PFSK-1 (cell line): ENCODE data around the gene OR1J1. TPM values are rescaled to one million over a fixed set of nuclear protein-coding genes. Genes with fewer than 3 reads are reported as not detected.

Source experiments
- FOXP2 ChIP-seq: optimal IDR thresholded peaks from 2 replicates; pipeline ENCODE3; 2011; ENCODE audit warnings: borderline replicate concordance, control low read depth, inconsistent platforms; ENCODE audit not compliant: insufficient read depth; ENCODE audit errors: extremely low read length, extremely low read depth
- POLR2AphosphoS5 ChIP-seq: IDR thresholded peaks from 2 replicates; pipeline ENCODE4 v1.6.1; 2012; ENCODE audit warnings: low read depth, mild to moderate bottlenecking, control low read depth, low read length, moderate library complexity
- SIN3A ChIP-seq: IDR thresholded peaks from 2 replicates; pipeline ENCODE4 v1.6.1; 2012; ENCODE audit warnings: mild to moderate bottlenecking, low read length, moderate library complexity, borderline replicate concordance; ENCODE audit not compliant: insufficient read depth
- TAF1 ChIP-seq: IDR thresholded peaks from 2 replicates; pipeline ENCODE4 v1.6.1; 2012; ENCODE audit warnings: low read length, control low read depth, borderline replicate concordance; ENCODE audit not compliant: insufficient read depth
- polyA plus RNA-seq: library from polyadenylated mRNA; unstranded; fragments of >200 nt; gene quantifications from one replicate; pipeline ENCODE4 v1.2.1, GENCODE V29; 2012; ENCODE audit warnings: low read depth, missing spikeins; ENCODE audit not compliant: insufficient read length
- TF ChIP-seq, protein P1 (sequence below), 2 experiments: IDR thresholded peaks; 2 replicates each; pipeline versions ENCODE4 v1.6.1 to v1.8.0; 2011 to 2012; ENCODE audit warnings: low read depth in 2 of 2, low read length in 2 of 2, control low read depth in 1 of 2, inconsistent platforms in 1 of 2, mild to moderate bottlenecking in 1 of 2, moderate library complexity in 1 of 2; ENCODE audit not compliant: insufficient read depth in 1 of 2

Gene OR1J1, protein sequence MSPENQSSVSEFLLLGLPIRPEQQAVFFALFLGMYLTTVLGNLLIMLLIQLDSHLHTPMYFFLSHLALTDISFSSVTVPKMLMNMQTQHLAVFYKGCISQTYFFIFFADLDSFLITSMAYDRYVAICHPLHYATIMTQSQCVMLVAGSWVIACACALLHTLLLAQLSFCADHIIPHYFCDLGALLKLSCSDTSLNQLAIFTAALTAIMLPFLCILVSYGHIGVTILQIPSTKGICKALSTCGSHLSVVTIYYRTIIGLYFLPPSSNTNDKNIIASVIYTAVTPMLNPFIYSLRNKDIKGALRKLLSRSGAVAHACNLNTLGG
- polyA plus RNA-seq, result not detected

DNA sequence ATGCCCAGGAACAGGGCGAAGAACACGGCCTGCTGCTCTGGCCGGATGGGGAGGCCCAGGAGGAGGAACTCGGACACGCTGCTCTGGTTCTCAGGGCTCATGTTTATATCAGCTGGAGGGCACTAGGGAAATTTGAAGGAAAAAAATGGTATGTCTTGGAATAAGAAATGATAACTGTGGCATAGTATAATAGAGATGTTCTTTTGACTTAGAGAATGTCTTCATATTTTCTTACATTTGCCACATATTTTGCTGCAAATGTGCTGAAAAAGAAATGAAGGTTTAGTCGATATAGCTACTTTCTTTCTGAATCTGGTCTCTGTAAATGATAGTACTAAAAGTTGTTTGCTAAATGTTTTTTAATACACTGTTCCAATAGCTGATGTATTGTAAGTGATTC lies at the start of gene OR1J1:
OR1J1 (minus strand) TSS at position 101 of the 400 bp plus-strand sequence; CDS start at position 101, 0 bp downstream.
- TF ChIP-seq POLR2AphosphoS5, result no peak
- no peak for TF ChIP-seq TAF1
- TF ChIP-seq SIN3A, result no peak
- no peak for TF ChIP-seq FOXP2
- TF ChIP-seq, protein P1, sequence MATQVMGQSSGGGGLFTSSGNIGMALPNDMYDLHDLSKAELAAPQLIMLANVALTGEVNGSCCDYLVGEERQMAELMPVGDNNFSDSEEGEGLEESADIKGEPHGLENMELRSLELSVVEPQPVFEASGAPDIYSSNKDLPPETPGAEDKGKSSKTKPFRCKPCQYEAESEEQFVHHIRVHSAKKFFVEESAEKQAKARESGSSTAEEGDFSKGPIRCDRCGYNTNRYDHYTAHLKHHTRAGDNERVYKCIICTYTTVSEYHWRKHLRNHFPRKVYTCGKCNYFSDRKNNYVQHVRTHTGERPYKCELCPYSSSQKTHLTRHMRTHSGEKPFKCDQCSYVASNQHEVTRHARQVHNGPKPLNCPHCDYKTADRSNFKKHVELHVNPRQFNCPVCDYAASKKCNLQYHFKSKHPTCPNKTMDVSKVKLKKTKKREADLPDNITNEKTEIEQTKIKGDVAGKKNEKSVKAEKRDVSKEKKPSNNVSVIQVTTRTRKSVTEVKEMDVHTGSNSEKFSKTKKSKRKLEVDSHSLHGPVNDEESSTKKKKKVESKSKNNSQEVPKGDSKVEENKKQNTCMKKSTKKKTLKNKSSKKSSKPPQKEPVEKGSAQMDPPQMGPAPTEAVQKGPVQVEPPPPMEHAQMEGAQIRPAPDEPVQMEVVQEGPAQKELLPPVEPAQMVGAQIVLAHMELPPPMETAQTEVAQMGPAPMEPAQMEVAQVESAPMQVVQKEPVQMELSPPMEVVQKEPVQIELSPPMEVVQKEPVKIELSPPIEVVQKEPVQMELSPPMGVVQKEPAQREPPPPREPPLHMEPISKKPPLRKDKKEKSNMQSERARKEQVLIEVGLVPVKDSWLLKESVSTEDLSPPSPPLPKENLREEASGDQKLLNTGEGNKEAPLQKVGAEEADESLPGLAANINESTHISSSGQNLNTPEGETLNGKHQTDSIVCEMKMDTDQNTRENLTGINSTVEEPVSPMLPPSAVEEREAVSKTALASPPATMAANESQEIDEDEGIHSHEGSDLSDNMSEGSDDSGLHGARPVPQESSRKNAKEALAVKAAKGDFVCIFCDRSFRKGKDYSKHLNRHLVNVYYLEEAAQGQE (IDR thresholded peaks at IDR 0.05; ENCODE audit: insufficient read depth in 1 of 2, low read depth in 2 of 2, low read length in 2 of 2), result no peak

GRCh38 chr9:122527193-122527592 lies 49.5 kb upstream of the OR1J1 start, which contains the start of gene OR1N1:
Gene OR1N1, minus strand, starts transcription at chr9:122527293. Its CDS starts 0 bp downstream, at chr9:122527293.
- TF ChIP-seq, protein P1 (IDR thresholded peaks at IDR 0.05; ENCODE audit: insufficient read depth in 1 of 2, low read depth in 2 of 2, low read length in 2 of 2), result no peak
- TF ChIP-seq SIN3A (no peak), TAF1 (no peak), FOXP2 (no peak), POLR2AphosphoS5 (no peak)

GRCh38 chr9:122526602-122527001 lies 48.9 kb upstream of the OR1J1 start:
- TF ChIP-seq, protein P1 (IDR thresholded peaks at IDR 0.05; ENCODE audit: insufficient read depth in 1 of 2, low read depth in 2 of 2, low read length in 2 of 2), result no peak
- TF ChIP-seq SIN3A (no peak), FOXP2 (no peak), TAF1 (no peak), POLR2AphosphoS5 (no peak)

DNA sequence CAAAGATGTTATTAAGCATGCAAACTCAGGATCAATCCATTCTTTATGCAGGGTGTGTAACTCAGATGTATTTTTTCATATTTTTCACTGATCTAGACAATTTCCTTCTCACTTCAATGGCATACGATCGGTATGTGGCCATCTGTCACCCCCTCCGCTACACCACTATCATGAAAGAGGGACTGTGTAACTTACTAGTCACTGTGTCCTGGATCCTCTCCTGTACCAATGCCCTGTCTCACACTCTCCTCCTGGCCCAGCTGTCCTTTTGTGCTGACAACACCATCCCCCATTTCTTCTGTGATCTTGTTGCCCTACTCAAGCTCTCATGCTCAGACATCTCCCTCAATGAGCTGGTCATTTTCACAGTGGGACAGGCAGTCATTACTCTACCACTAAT lies 41.6 kb upstream of the OR1J1 start:
- TF ChIP-seq TAF1 (no peak), POLR2AphosphoS5 (no peak), SIN3A (no peak), FOXP2 (no peak)
- TF ChIP-seq, protein P1 (IDR thresholded peaks at IDR 0.05; ENCODE audit: insufficient read depth in 1 of 2, low read depth in 2 of 2, low read length in 2 of 2), result no peak
